Uterus (tissue), 4 donors: ENCODE measurements around the gene SOX15. TPM values are rescaled to one million over a fixed set of nuclear protein-coding genes. Genes with fewer than 3 reads are reported as not detected.

Experiments used
- DNase-seq, 2 donors: peaks; one replicate each; pipeline ENCODE4 v3.0.0-alpha.2; 2019 to 2020
- H3K27ac ChIP-seq, 2 donors: fragments of 200-600 bp; sonication (generic); 1 replicate in 1 of 2; 2 replicates in 1 of 2; pipeline ENCODE4 v1.5.1; 2016 to 2018
- H3K27me3 ChIP-seq, 2 donors: fragments of 200-600 bp; sonication (generic); one replicate each; pipeline ENCODE4 v1.5.1; 2018 to 2019; ENCODE audit warnings: control low read depth in 1 of 2
- H3K36me3 ChIP-seq, 2 donors: fragments of 200-600 bp; sonication (generic); one replicate each; pipeline ENCODE4 v1.5.1; 2019; ENCODE audit warnings: control low read depth in 1 of 2
- H3K4me1 ChIP-seq, 2 donors: fragments of 200-600 bp; sonication (generic); one replicate each; pipeline ENCODE4 v1.5.1; 2018 to 2019; ENCODE audit warnings: control low read depth in 1 of 2
- H3K4me3 ChIP-seq, 2 donors: fragments of 200-600 bp; sonication (generic); 1 replicate in 1 of 2; 2 replicates in 1 of 2; pipeline ENCODE4 v1.5.1; 2018 to 2019; ENCODE audit warnings: mild to moderate bottlenecking in 1 of 2
- H3K9me3 ChIP-seq, 2 donors: fragments of 200-600 bp; sonication (generic); one replicate each; pipeline ENCODE4 v1.5.1; 2019; ENCODE audit warnings: control low read depth in 1 of 2
- POLR2A ChIP-seq, 2 donors: fragments of 450-650 bp; IDR thresholded peaks; one replicate each; pipeline ENCODE4 v1.6.1; 2016; ENCODE audit warnings: antibody characterized with exemption in 2 of 2, mild to moderate bottlenecking in 1 of 2, moderate library complexity in 1 of 2
- intact Hi-C: fragments of 100-400 bp; cut with DNase I; formaldehyde crosslinking; loops from one replicate; pipeline ENCODE4 v1.15.1; 2023; ENCODE audit warnings: low total_unique reads
- total RNA-seq, 4 donors: library from RNA; depleted of rRNA in 3 of 4; stranded (reverse); fragments of >200 nt in 3 of 4; gene quantifications; one replicate each; pipeline versions ENCODE4 v1.1.0 to v1.2.4, GENCODE V29; 2014 to 2023
- TF ChIP-seq, protein P1 (sequence below), 4 experiments: fragments of 200-600 bp in 2 of 4; fragments of 450-650 bp in 2 of 4; sonication (generic) in 2 of 4; IDR thresholded peaks; one replicate each; pipeline ENCODE4 v1.5.1; 2016 to 2019; ENCODE audit warnings: antibody characterized with exemption in 4 of 4, mild to moderate bottlenecking in 2 of 4, moderate library complexity in 1 of 4
- donor health status: DM: yes; HTN: yes; CAD: no.

The SOX15 gene
- total RNA-seq, 4 donors from 2014 or later, result 1.0 to 7.3 (median 1.1) TPM; not detected in 1

DNA sequence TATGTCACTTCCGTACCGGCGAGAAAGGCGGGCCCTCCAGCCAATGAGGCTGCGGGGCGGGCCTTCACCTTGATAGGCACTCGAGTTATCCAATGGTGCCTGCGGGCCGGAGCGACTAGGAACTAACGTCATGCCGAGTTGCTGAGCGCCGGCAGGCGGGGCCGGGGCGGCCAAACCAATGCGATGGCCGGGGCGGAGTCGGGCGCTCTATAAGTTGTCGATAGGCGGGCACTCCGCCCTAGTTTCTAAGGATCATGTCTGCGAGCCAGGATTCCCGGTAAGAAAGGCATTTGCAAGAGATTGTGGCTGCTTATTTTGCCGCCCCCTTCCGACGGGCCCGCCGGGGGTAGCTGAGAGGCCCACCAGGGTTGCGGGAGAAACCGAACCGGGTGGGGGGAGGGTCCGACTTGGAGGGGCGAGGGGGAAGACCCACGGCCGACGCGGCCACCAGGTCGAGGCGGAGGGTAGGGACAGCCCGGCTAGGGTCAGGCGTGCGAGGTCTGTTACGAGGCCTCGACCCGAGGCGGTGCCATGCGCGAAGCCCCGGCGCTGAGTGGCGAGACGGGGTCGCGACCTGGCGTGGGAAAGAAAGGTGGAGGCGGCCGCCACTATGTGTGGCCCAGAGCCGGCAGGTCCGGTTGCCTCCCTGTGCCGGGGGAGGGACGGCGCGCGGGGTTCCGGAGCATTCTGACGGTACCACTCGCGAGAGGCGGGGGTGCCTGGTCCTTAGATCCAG lies 17.1 kb downstream of the SOX15 start:
- no peaks in the 10 kb centered on the region for H3K27me3 ChIP-seq
- TF ChIP-seq POLR2A (IDR thresholded peaks at IDR 0.05), result peak; percentile 95 to 98
- TF ChIP-seq, protein P1, sequence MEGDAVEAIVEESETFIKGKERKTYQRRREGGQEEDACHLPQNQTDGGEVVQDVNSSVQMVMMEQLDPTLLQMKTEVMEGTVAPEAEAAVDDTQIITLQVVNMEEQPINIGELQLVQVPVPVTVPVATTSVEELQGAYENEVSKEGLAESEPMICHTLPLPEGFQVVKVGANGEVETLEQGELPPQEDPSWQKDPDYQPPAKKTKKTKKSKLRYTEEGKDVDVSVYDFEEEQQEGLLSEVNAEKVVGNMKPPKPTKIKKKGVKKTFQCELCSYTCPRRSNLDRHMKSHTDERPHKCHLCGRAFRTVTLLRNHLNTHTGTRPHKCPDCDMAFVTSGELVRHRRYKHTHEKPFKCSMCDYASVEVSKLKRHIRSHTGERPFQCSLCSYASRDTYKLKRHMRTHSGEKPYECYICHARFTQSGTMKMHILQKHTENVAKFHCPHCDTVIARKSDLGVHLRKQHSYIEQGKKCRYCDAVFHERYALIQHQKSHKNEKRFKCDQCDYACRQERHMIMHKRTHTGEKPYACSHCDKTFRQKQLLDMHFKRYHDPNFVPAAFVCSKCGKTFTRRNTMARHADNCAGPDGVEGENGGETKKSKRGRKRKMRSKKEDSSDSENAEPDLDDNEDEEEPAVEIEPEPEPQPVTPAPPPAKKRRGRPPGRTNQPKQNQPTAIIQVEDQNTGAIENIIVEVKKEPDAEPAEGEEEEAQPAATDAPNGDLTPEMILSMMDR (IDR thresholded peaks at IDR 0.05), result peak in 2 of 4 experiments; percentile 5 to 29
- H3K36me3 ChIP-seq, result no peaks in the 10 kb centered on the region
- H3K4me1 ChIP-seq, result peaks cover 0 to 6% of the 10 kb centered on the region in 2 donors
- peak; percentile 99 to 100 for DNase-seq
- no peaks in the 10 kb centered on the region for H3K9me3 ChIP-seq
- peak overlapping the region; percentile 98 to 99 for H3K27ac ChIP-seq
- intact Hi-C loops, result no loop called here
- H3K4me3 ChIP-seq, result peak overlapping the region; percentile 94 to 100

DNA sequence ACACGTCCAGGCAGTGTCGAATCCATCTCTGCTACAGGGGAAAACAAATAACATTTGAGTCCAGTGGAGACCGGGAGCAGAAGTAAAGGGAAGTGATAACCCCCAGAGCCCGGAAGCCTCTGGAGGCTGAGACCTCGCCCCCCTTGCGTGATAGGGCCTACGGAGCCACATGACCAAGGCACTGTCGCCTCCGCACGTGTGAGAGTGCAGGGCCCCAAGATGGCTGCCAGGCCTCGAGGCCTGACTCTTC lies 17.6 kb downstream of the SOX15 start:
- H3K27ac ChIP-seq, result peak overlapping the region; percentile 77 to 90
- peak overlapping the region; percentile 40 to 100 for H3K4me3 ChIP-seq
- peaks cover 0 to 6% of the 10 kb centered on the region in 2 donors for H3K4me1 ChIP-seq
- intact Hi-C loops, result no loop called here
- no peaks in the 10 kb centered on the region for H3K27me3 ChIP-seq
- H3K9me3 ChIP-seq, result no peaks in the 10 kb centered on the region
- no peaks in the 10 kb centered on the region for H3K36me3 ChIP-seq
- TF ChIP-seq, protein P1 (IDR thresholded peaks at IDR 0.05), result no peak
- TF ChIP-seq POLR2A (IDR thresholded peaks at IDR 0.05), result no peak
- DNase-seq, result no peak

DNA sequence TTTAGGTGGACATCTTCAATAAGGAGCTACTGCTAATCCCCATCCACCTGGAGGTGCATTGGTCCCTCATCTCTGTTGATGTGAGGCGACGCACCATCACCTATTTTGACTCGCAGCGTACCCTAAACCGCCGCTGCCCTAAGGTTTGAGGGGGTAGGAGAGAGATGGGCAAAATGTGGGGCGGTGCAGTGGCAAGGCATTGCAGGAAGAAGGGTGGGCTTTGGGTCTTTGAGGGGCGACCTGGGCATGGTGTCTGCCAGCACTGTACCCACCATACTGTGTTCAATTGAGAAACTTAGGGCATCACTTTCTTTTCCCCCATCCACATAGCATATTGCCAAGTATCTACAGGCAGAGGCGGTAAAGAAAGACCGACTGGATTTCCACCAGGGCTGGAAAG lies 19.5 kb downstream of the SOX15 start:
- intact Hi-C loops, result no loop called here
- no peak overlapping the region for H3K4me3 ChIP-seq
- peaks cover 0 to 6% of the 10 kb centered on the region in 2 donors for H3K4me1 ChIP-seq
- no peaks in the 10 kb centered on the region for H3K36me3 ChIP-seq
- no peaks in the 10 kb centered on the region for H3K9me3 ChIP-seq
- TF ChIP-seq, protein P1 (IDR thresholded peaks at IDR 0.05), result no peak
- no peak for TF ChIP-seq POLR2A (IDR thresholded peaks at IDR 0.05)
- no peak overlapping the region for H3K27ac ChIP-seq
- no peak for DNase-seq
- no peaks in the 10 kb centered on the region for H3K27me3 ChIP-seq

DNA sequence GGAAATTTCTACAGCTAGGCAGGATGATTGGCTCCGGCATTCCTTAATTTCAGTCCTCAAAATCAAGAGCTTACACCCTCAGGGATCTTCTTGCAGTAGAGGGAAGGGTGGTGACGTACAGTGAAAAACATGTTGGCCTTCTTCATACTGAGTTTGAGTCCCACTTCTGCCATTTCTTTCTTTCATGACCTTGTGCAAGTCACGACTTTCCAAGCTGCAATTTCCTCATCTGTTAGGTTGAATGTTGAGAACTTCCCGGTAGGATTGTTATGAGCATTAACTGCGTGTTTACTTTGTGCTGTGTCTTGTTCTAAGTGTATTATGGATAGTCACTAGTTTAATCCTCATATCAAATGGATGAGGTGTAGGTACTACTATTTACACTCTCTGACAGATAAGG lies 20.3 kb downstream of the SOX15 start:
- H3K27ac ChIP-seq, result no peak overlapping the region
- DNase-seq, result no peak
- H3K4me1 ChIP-seq, result peaks cover 0 to 6% of the 10 kb centered on the region in 2 donors
- H3K36me3 ChIP-seq, result no peaks in the 10 kb centered on the region
- H3K4me3 ChIP-seq, result no peak overlapping the region
- H3K27me3 ChIP-seq, result no peaks in the 10 kb centered on the region
- H3K9me3 ChIP-seq, result no peaks in the 10 kb centered on the region
- intact Hi-C loops, result no loop called here
- TF ChIP-seq, protein P1 (IDR thresholded peaks at IDR 0.05), result no peak
- no peak for TF ChIP-seq POLR2A (IDR thresholded peaks at IDR 0.05)

DNA sequence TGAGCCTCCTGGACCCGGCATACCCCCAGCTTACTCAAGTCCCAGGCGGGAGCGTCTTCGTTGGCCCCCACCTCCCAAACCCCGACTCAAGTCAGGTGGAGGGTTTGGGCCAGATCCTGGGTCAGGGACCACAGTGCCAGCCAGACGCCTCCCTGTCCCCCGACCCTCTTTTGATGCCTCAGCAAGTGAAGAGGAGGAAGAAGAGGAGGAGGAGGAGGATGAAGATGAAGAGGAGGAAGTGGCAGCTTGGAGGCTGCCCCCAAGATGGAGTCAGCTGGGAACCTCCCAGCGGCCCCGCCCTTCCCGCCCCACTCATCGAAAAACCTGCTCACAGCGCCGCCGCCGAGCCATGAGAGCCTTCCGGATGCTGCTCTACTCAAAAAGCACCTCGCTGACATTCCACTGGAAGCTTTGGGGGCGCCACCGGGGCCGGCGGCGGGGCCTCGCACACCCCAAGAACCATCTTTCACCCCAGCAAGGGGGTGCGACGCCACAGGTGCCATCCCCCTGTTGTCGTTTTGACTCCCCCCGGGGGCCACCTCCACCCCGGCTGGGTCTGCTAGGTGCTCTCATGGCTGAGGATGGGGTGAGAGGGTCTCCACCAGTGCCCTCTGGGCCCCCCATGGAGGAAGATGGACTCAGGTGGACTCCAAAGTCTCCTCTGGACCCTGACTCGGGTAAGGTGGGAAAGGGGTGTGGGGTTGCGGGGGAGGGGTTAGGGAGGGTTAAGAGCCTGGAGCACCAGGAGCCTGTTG lies 26.6 kb downstream of the SOX15 start:
- DNase-seq, result no peak
- Histone ChIP-seq H3K4me1 (peaks cover 22 to 34% of the 10 kb centered on the region in 2 donors), H3K27ac (no peak overlapping the region), H3K27me3 (no peaks in the 10 kb centered on the region), H3K36me3 (no peaks in the 10 kb centered on the region), H3K4me3 (peak overlapping the region in 1 of 2 donors; percentile 79), H3K9me3 (no peaks in the 10 kb centered on the region)
- TF ChIP-seq, protein P1 (IDR thresholded peaks at IDR 0.05), result no peak
- no peak for TF ChIP-seq POLR2A (IDR thresholded peaks at IDR 0.05)
- intact Hi-C loops, result no loop called here
